ENCODE results near the gene TRMT1L.

TRMT1L gene

DNA sequence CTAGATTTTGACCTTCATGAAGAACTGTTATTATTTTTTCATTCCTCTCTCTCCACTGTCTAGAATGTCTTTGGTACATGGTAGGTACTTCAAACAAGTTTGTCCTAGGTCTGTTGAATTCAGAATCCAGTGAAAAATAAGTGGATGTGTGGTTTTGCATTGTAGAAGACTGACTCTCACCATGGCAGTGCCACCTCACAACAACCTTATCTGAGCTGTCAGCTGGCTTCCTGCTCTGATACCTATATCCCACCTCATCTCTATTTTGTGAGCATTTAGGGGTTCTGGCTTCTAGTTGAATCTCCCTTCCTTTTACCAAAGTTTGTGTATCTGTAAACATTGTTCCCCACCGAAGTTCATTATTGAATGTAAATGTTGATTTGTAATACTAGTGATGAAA, 9.4 kb upstream of the TRMT1L start:
- TF ChIP-seq POLR2AphosphoS5 (IDR thresholded peaks at IDR 0.05; ENCODE audit: low read depth, low read length): no peak
- TF ChIP-seq FOXP2 (optimal IDR thresholded peaks at IDR 0.05; ENCODE audit: borderline replicate concordance, extremely low read depth, extremely low read length, insufficient read depth): no peak
- TF ChIP-seq, protein P1, sequence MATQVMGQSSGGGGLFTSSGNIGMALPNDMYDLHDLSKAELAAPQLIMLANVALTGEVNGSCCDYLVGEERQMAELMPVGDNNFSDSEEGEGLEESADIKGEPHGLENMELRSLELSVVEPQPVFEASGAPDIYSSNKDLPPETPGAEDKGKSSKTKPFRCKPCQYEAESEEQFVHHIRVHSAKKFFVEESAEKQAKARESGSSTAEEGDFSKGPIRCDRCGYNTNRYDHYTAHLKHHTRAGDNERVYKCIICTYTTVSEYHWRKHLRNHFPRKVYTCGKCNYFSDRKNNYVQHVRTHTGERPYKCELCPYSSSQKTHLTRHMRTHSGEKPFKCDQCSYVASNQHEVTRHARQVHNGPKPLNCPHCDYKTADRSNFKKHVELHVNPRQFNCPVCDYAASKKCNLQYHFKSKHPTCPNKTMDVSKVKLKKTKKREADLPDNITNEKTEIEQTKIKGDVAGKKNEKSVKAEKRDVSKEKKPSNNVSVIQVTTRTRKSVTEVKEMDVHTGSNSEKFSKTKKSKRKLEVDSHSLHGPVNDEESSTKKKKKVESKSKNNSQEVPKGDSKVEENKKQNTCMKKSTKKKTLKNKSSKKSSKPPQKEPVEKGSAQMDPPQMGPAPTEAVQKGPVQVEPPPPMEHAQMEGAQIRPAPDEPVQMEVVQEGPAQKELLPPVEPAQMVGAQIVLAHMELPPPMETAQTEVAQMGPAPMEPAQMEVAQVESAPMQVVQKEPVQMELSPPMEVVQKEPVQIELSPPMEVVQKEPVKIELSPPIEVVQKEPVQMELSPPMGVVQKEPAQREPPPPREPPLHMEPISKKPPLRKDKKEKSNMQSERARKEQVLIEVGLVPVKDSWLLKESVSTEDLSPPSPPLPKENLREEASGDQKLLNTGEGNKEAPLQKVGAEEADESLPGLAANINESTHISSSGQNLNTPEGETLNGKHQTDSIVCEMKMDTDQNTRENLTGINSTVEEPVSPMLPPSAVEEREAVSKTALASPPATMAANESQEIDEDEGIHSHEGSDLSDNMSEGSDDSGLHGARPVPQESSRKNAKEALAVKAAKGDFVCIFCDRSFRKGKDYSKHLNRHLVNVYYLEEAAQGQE (IDR thresholded peaks at IDR 0.05; ENCODE audit: insufficient read depth in 1 of 2, low read depth in 2 of 2, low read length in 2 of 2): no peak
- no peak for TF ChIP-seq SIN3A (IDR thresholded peaks at IDR 0.05; ENCODE audit: borderline replicate concordance, insufficient read depth, low read length)
- TF ChIP-seq TAF1 (IDR thresholded peaks at IDR 0.05; ENCODE audit: borderline replicate concordance, insufficient read depth, low read length): no peak

- no peak for TF ChIP-seq POLR2AphosphoS5 (IDR thresholded peaks at IDR 0.05; ENCODE audit: low read depth, low read length)
- TF ChIP-seq, protein P1 (IDR thresholded peaks at IDR 0.05; ENCODE audit: insufficient read depth in 1 of 2, low read depth in 2 of 2, low read length in 2 of 2): no peak
- no peak for TF ChIP-seq TAF1 (IDR thresholded peaks at IDR 0.05; ENCODE audit: borderline replicate concordance, insufficient read depth, low read length)
- no peak for TF ChIP-seq SIN3A (IDR thresholded peaks at IDR 0.05; ENCODE audit: borderline replicate concordance, insufficient read depth, low read length)
- TF ChIP-seq FOXP2 (optimal IDR thresholded peaks at IDR 0.05; ENCODE audit: borderline replicate concordance, extremely low read depth, extremely low read length, insufficient read depth): no peak
Observed at GRCh38 chr1:185162491-185162890, 5.7 kb upstream of the TRMT1L start.

GRCh38 chr1:185159966-185160365, 3.2 kb upstream of the TRMT1L start:
- no peak for TF ChIP-seq POLR2AphosphoS5 (IDR thresholded peaks at IDR 0.05; ENCODE audit: low read depth, low read length)
- TF ChIP-seq, protein P1 (IDR thresholded peaks at IDR 0.05; ENCODE audit: insufficient read depth in 1 of 2, low read depth in 2 of 2, low read length in 2 of 2): no peak
- TF ChIP-seq SIN3A (IDR thresholded peaks at IDR 0.05; ENCODE audit: borderline replicate concordance, insufficient read depth, low read length): no peak
- no peak for TF ChIP-seq FOXP2 (optimal IDR thresholded peaks at IDR 0.05; ENCODE audit: borderline replicate concordance, extremely low read depth, extremely low read length, insufficient read depth)
- TF ChIP-seq TAF1 (IDR thresholded peaks at IDR 0.05; ENCODE audit: borderline replicate concordance, insufficient read depth, low read length): no peak

DNA sequence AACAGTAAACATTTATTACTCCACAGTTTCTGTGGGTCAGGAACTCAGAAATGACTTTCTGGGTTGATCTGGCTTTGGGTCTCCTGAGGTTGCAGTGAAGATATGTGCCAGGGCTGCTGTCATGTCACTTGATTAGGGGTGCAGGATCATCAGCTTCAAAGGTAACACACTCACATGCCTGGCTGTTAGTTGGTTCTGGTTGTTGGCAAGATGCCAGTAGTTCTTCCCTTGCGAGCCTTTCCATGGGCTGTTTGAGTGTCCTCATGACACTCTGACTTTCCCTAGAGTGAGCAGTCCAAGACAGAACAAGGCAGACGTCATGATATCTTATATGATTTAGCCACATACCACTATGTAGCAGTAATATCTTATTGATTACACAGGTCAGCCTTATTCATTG, 2.0 kb upstream of the TRMT1L start:
- TF ChIP-seq FOXP2 (optimal IDR thresholded peaks at IDR 0.05; ENCODE audit: borderline replicate concordance, extremely low read depth, extremely low read length, insufficient read depth) (no peak), SIN3A (IDR thresholded peaks at IDR 0.05; ENCODE audit: borderline replicate concordance, insufficient read depth, low read length) (no peak)
- TF ChIP-seq, protein P1 (IDR thresholded peaks at IDR 0.05; ENCODE audit: insufficient read depth in 1 of 2, low read depth in 2 of 2, low read length in 2 of 2): no peak

All from PFSK-1 (cell line).